Mucosa of stomach (tissue), 1 donor: ENCODE data around the gene MBOAT1.
A peak's percentile ranks its signal among the peaks of the same experiment; 100 is the strongest.

Experiments
- H3K27me3 ChIP-seq: one replicate; pipeline ENCODE4 v1.7.0; 2013; ENCODE audit warnings: mild to moderate bottlenecking, low read length; ENCODE audit not compliant: control insufficient read depth, insufficient read depth
- H3K36me3 ChIP-seq: one replicate; pipeline ENCODE4 v1.7.0; 2013; ENCODE audit warnings: low read length; ENCODE audit not compliant: control insufficient read depth, insufficient read depth
- H3K4me1 ChIP-seq: one replicate; pipeline ENCODE4 v1.7.0; 2013; ENCODE audit warnings: mild to moderate bottlenecking, low read length; ENCODE audit not compliant: control insufficient read depth, insufficient read depth
- H3K4me3 ChIP-seq: one replicate; pipeline ENCODE4 v1.7.0; 2013; ENCODE audit warnings: low read length
- H3K9ac ChIP-seq: one replicate; pipeline ENCODE4 v1.7.0; 2013; ENCODE audit warnings: mild to moderate bottlenecking, low read length, moderate library complexity
- H3K9me3 ChIP-seq: one replicate; pipeline ENCODE4 v1.7.0; 2013; ENCODE audit warnings: mild to moderate bottlenecking, low read length, moderate library complexity; ENCODE audit not compliant: control insufficient read depth
- donor health status: Pancreatic carcinoma.

MBOAT1 gene

GRCh38 chr6:20229881-20230280, 17.6 kb upstream of the MBOAT1 start:
- no peaks in the 10 kb centered on the region for H3K4me1 ChIP-seq

DNA sequence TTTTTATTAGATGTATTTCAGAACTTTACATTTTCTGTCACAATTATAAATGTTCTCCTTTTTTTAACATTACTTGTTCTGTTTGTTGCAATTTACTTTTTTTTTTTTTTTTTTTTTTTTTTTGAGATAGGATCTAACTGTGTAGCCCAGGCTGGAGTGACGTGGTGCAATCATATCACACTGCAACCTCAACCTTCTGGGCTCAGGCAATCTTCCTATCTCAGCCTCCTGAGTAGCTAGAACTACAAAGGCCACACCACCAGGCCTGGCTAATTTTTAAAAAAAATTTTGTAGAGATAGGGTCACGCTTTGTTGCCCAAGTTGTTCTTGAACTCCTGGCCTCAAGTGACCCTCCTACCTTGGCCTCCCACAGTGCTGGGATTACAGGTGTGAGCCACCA, 15.1 kb upstream of the MBOAT1 start:
- H3K9me3 ChIP-seq: no peaks in the 10 kb centered on the region
- no peak overlapping the region for H3K9ac ChIP-seq

More at GRCh38 chr6:20229881-20230280, 17.6 kb upstream of the MBOAT1 start:
- H3K9ac ChIP-seq: no peak overlapping the region
- no peaks in the 10 kb centered on the region for H3K9me3 ChIP-seq
- no peaks in the 10 kb centered on the region for H3K36me3 ChIP-seq
- no peak overlapping the region for H3K4me3 ChIP-seq
- no peaks in the 10 kb centered on the region for H3K27me3 ChIP-seq

DNA sequence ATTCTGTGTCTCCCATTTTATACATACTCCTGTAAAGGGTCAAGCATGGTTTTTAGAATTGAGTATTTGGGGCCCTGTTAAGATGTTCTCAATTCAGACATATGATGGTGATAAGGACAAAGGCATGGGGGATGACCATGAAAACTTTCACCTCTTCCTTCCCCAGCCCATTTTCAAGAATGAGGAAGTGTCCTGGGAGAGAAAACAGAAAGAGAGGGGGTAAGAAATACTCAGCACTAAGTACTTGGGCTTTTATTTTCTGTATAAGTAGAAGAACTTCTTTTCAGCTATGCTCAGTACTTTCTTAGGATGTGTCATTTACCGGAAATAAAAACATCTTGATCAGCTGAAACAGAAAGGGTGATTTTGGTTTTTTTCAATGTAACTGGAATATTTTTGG, 10.9 kb upstream of the MBOAT1 start:
- Histone ChIP-seq H3K4me3 (no peak overlapping the region), H3K9me3 (no peaks in the 10 kb centered on the region), H3K4me1 (no peaks in the 10 kb centered on the region), H3K9ac (no peak overlapping the region), H3K36me3 (no peaks in the 10 kb centered on the region), H3K27me3 (no peaks in the 10 kb centered on the region)

More for the DNA sequence above, 15.1 kb upstream of the MBOAT1 start:
- Histone ChIP-seq H3K27me3 (no peaks in the 10 kb centered on the region), H3K36me3 (no peaks in the 10 kb centered on the region), H3K4me1 (no peaks in the 10 kb centered on the region), H3K4me3 (no peak overlapping the region)

DNA sequence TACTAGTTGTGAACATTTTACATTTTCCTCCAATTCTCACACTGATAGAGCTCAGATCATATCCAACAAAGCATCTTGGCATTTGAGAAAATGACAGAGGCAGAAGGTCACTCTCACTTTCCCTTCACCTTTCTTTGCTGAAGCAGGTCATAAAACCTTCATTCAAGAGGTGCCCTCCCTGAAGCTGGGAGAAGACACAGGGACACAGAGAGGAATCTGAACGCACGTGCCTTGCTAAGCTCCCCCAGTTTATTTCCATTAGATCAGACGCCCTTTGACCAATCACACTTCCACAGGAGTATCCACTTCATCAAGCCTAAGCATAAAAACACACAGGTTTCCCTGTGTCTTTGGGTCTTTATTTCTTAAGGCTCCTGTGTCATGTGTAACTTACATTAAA, 9.2 kb upstream of the MBOAT1 start:
- no peaks in the 10 kb centered on the region for H3K27me3 ChIP-seq
- no peak overlapping the region for H3K9ac ChIP-seq
- H3K4me3 ChIP-seq: no peak overlapping the region
- peaks cover 11% of the 10 kb centered on the region for H3K4me1 ChIP-seq
- no peaks in the 10 kb centered on the region for H3K9me3 ChIP-seq
- H3K36me3 ChIP-seq: no peaks in the 10 kb centered on the region

DNA sequence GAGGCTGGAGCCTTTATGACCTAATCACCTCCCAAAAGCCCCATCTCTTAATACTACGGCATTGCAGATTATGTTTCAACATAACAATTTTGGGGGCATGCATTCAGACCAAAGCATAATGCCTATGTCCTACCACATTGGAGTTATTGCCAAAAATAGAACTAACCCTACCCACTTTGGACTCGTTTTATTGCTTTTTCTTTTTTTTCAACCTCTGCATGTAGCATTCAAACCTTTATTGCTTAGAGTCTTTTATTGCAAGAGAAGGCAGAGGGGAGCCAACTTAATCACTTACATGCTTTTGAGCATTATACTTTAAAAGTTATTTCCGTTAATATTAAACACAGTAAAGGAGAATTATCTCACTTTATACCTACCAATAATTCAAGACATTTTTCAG, 8.1 kb upstream of the MBOAT1 start:
- no peak overlapping the region for H3K4me3 ChIP-seq
- no peaks in the 10 kb centered on the region for H3K36me3 ChIP-seq
- no peak overlapping the region for H3K9ac ChIP-seq
- no peaks in the 10 kb centered on the region for H3K27me3 ChIP-seq
- H3K9me3 ChIP-seq: no peaks in the 10 kb centered on the region
- H3K4me1 ChIP-seq: peaks cover 11% of the 10 kb centered on the region

DNA sequence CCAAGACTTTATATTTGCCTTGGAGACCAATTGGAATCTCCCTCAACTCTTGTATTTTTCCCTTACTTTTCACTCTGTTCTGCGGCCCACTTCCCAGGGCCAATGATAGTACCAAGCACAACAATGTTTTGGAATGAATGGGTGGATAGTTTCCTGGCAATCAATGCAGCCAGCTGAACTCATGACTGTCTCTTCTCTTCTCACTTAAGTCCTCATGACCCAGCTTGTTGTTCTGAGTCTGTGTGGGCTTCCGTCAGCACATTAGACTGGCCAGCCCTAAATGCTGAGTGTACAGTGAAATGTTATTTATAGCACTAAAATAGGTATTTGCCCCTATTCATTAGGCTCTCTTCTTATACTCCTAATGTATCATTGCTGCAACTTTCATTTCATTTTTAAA, 5.6 kb upstream of the MBOAT1 start:
- Histone ChIP-seq H3K27me3 (no peaks in the 10 kb centered on the region), H3K4me3 (no peak overlapping the region), H3K4me1 (peaks cover 20% of the 10 kb centered on the region), H3K9me3 (no peaks in the 10 kb centered on the region), H3K36me3 (no peaks in the 10 kb centered on the region), H3K9ac (no peak overlapping the region)

GRCh38 chr6:20217324-20217855, 5.1 kb upstream of the MBOAT1 start:
- H3K9ac ChIP-seq: no peak overlapping the region
- H3K9me3 ChIP-seq: no peaks in the 10 kb centered on the region
- H3K4me1 ChIP-seq: peaks cover 21% of the 10 kb centered on the region
- H3K27me3 ChIP-seq: no peaks in the 10 kb centered on the region
- no peaks in the 10 kb centered on the region for H3K36me3 ChIP-seq
- no peak overlapping the region for H3K4me3 ChIP-seq

- Histone ChIP-seq H3K27me3 (no peaks in the 10 kb centered on the region), H3K9me3 (no peaks in the 10 kb centered on the region), H3K4me3 (no peak overlapping the region), H3K36me3 (no peaks in the 10 kb centered on the region), H3K9ac (no peak overlapping the region), H3K4me1 (peaks cover 22% of the 10 kb centered on the region)
Observed at GRCh38 chr6:20215310-20215709, 3.0 kb upstream of the MBOAT1 start.

DNA sequence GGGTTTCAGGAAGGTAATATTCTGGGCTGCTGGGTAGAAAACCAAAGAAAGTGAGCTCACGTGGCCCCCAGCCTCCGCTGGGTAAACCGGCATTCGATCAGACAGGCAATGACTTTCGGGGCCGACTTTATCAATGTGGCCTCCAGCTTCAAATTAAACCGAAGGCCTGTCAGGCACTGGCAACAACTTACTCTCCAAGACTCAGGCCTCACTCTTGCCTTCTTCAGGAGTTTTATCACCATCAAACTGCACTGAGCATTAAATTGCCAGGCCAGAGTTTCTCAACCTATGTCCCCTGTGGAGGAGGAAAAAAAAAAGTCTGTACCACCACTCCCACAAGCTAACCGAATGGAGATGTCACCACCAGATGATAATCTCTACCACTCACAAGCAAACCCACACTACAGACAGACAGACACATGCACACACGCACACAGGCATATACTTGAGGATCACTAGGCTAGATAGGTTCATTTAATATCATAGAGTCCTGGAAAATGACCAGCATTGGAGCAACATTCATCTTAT, 1.1 kb upstream of the MBOAT1 start:
- Histone ChIP-seq H3K9ac (peak overlapping the region; percentile 58), H3K36me3 (no peaks in the 10 kb centered on the region), H3K4me3 (peak overlapping the region; percentile 18), H3K9me3 (no peaks in the 10 kb centered on the region), H3K27me3 (no peaks in the 10 kb centered on the region), H3K4me1 (peaks cover 39% of the 10 kb centered on the region)

DNA sequence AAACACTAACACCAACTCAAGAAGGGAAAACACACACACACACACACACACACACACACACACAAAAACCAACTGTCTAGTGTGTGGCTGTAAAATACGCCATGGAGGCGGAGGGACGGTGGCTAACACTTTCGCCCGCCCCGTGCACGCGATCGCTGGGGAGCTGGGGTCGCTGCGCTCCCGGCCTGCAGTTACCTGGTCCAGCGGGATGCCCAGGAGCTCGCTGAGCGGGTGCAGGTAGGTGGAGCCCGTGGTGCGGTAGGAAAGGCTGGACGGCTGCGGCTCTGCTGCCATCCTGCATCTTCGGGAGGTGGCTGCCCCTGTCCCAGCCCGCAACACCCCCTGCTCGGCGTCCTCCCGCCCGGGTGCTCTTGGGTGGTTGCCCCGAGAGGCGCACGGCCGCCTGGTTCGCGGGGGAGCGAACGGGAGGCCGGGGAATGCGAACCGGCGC, 303 bp downstream of the MBOAT1 start:
- Histone ChIP-seq H3K27me3 (no peaks in the 10 kb centered on the region), H3K4me3 (peak overlapping the region; percentile 70), H3K36me3 (no peaks in the 10 kb centered on the region), H3K9me3 (no peaks in the 10 kb centered on the region), H3K9ac (peak overlapping the region; percentile 58), H3K4me1 (peaks cover 41% of the 10 kb centered on the region)

DNA sequence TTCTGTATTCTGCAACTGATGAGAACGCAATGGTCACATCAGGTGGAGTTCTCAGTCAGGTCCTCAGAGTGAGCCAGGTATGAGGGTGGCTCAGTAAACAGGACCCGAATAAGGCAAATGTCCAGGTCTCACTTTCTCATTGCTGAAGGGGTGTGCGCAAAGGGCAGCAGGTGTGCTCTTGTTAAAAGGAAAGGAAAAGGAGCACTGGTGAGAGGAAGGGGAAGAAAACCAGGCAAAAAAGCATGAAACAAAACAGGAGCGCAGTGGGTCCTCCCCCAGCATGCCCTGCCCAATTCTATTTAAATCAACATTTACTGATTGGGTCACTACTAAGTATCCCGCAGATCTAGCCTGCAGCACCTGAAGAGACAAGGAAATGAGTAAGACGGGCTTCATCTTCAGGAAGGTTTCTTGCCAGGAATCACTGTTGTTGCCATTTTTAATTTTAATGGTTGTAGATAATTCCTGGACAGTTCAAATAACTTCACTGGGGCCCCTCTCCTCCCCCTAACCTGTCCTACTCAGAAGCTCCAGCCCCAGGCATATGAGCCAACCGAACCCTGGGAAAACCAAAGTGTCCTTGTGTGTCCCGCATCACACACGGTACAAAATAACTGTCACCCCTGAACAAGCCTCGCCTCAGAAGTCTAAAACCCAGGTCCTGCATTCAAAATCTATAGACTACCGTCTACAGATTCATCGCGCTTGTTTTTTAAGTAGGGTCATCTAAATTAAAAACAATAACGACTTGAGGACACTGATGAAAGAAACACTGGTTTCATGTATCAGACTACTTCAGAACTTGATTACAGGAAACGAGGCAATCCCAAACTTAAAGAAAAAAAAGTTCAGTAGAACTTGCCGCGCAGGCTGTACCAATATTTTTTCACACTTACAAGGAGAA, 980 bp downstream of the MBOAT1 start:
- H3K9me3 ChIP-seq: no peaks in the 10 kb centered on the region
- H3K27me3 ChIP-seq: no peaks in the 10 kb centered on the region
- H3K36me3 ChIP-seq: no peaks in the 10 kb centered on the region
- peak overlapping the region; percentile 58 for H3K9ac ChIP-seq
- peaks cover 45% of the 10 kb centered on the region for H3K4me1 ChIP-seq
- peak overlapping the region; percentile 70 for H3K4me3 ChIP-seq

DNA sequence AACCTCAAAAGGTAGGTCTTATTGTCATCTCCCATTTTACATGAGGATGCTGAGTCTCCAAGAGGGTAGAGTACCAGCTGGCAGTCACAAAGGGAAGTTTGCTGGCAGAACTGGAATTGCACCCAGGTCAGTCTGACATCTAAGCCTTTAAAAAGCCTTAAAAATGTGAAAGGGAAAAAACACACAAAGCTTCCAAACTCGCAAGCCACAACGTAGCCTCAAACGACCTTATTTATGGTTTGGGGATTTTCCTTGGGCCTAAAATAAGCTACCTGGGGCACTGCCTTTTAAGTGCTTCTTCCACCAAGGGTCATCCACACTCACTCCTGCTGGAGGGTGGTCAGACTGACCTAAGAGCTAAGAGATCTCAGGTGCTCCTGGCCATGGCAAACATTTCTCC, 2.1 kb downstream of the MBOAT1 start:
- Histone ChIP-seq H3K4me3 (no peak overlapping the region), H3K36me3 (no peaks in the 10 kb centered on the region), H3K9me3 (no peaks in the 10 kb centered on the region), H3K27me3 (no peaks in the 10 kb centered on the region), H3K4me1 (peaks cover 56% of the 10 kb centered on the region), H3K9ac (no peak overlapping the region)
